GM12873 (cell line): ENCODE data around the gene LPP.

Experiments
- CTCF ChIP-seq: IDR thresholded peaks from 2 replicates; pipeline ENCODE4 v1.5.1; 2012; ENCODE audit warnings: low read depth, mild to moderate bottlenecking, moderate library complexity, low read length, control low read depth; ENCODE audit not compliant: insufficient read depth; ENCODE audit errors: missing control alignments

Gene LPP

GRCh38 chr3:188884299-188885043, 730.5 kb downstream of the LPP start:
- TF ChIP-seq CTCF: no peak

DNA sequence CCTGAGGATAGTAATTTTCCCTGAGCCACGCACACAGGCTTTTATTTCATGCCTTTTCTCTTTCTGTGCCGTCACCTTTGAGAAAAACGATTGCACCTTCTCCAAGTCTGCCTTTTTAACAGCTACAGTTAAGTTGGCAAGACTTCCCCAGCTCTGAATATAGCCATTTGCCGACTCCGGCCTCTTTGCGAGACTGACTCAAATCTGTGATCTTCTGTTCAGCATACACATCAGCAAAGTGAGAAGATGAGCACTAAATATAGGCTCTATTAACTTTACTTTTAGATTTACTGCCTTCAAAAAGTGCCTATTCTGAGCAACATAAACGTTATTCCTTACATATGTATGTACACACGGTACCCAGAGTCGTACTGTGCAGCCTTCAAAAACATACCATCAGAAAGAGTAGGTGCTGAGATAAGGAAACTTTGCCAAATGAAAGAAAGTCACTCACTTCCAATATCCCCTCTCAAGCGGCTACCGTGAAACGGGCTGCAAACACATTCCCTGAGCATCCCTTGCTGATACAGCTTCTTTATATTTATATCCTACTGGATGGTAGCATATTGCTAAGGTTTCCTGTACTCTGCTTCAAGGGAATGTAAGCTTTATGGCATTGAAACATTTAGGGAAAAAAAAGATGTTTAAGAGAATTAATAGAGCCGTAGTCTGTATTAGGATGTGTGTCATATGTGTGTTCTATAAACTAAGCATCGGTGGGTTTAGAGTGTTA, 734.5 kb downstream of the LPP start:
- no peak for TF ChIP-seq CTCF

DNA sequence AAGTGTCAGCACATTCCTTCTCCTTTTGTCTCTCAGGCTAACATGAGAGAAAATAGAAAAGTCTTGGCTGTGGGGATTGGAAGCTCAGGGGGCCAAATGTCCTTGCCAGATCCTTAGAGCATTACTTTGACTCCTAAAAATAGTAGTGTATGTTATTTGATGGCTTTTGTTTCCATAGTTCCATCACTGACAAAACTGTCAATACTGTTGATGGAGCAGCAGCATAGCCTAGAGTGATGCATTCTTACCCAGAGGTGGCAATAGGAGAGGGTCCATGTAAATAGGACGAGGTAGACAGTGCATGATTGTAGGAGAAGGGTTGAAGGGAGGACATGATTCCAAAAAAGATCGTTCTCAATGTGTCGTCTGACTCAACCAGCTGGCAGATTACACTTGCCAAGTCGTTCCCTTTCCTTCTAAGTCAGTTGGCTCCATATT, 735.1 kb downstream of the LPP start:
- no peak for TF ChIP-seq CTCF

- TF ChIP-seq CTCF: no peak
Measured at GRCh38 chr3:188890572-188891270, 736.8 kb downstream of the LPP start.

- TF ChIP-seq CTCF: no peak
Measured at GRCh38 chr3:188899881-188900280, 745.9 kb downstream of the LPP start.

DNA sequence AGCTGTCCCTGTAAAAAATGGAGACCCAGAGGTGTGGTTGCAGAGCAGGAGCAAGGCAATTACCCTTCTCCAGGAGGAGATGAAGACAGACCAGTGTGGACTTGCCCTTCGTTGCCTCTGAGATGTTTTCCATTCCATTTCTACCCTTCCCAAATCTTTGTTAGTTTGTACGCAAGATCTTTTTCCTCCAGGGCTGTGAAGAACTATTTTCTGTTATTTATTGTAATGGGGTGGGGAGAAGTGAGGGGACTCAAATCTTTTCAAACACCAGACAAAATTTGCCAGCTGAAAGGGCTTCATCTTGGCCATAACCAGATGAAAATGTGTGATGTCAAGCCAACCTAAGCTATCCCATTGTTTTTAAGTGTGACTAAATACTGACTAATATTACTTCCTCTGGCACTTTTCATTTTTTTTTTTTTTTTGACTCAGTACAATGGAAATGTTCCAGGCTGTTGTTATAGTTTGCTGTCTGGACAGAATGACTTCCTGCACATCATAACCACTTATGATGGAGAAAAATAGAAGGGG, 746.5 kb downstream of the LPP start:
- no peak for TF ChIP-seq CTCF

GRCh38 chr3:188901126-188901525, 747.2 kb downstream of the LPP start:
- TF ChIP-seq CTCF: no peak
